Measurements from ENCODE around the gene NPM3. TPM values are rescaled to one million over a fixed set of nuclear protein-coding genes. Genes with fewer than 3 reads are reported as not detected.

Gene NPM3
- total and polyA plus RNA-seq, 7 experiments from 2014 or later = 10.3 to 31.3 (median 15.5) TPM

DNA sequence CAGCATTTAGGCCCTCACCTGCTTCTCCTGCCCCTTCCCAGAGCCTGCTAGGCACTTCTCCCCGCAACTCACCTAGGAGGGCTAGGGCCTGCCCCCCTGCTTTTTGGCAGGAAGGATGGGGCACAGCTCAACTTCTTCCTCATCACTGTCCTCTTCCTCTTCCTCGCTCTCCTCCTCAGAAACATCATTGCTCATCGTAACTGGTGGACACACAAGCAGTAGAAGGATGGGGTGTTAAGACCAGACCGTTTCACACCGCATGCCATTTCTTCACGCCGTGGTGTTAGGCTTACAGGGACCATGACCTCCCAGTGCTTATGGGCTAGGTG lies 1.6 kb downstream of the NPM3 start:
- intact Hi-C loops (cut with micrococcal nuclease) = loop anchor here (1.0 to 5.0 kb wide), 7 partner anchors 51 to 568 kb away; partner anchors contain the start of gene FBXW4 (in 1 of the 2)
- Mint-ChIP-seq H3K4me1 (peaks cover 40 to 76% (median 63%) of the 10 kb centered on the region in 7 donors), H3K27ac (peak overlapping the region in 3 of 9 donors; percentile 66 to 96 (median 88)), H3K4me3 (peak overlapping the region; percentile 63 to 100 (median 96)), H3K36me3 (peaks cover 0 to 10% (median 5%) of the 10 kb centered on the region in 5 donors), H3K27me3 (peaks cover 18 to 32% (median 25%) of the 10 kb centered on the region in 5 donors), H3K9me3 (no peaks in the 10 kb centered on the region)
- DNase-seq (no peak), ATAC-seq (no peak)
- H3K4me1 ChIP-seq (ENCODE audit: control insufficient read depth in 2 of 2, insufficient read depth in 2 of 2, low read length in 2 of 2) = peaks cover 32 to 49% of the 10 kb centered on the region in 2 donors
- H3K27me3 ChIP-seq (ENCODE audit: control insufficient read depth in 2 of 2, insufficient read depth in 2 of 2, low read length in 2 of 2) = peaks cover 3 to 22% of the 10 kb centered on the region in 2 donors
- CTCF ChIA-PET = interaction anchor here (0.6 to 4.0 kb wide), 12 partner anchors 15 to 571 kb away, joined by 3 to 15 read pairs (median 4); partner anchors contain the start of gene FBXW4
- H3K36me3 ChIP-seq (ENCODE audit: control insufficient read depth in 2 of 3, insufficient read depth in 3 of 3, low read length in 3 of 3) = peaks cover 6 to 16% (median 12%) of the 10 kb centered on the region in 3 experiments
- H3K27ac ChIP-seq (ENCODE audit: low read depth, low read length) = no peak overlapping the region
- H3K9me3 ChIP-seq (ENCODE audit: control insufficient read depth in 2 of 3, low read length in 3 of 3) = no peaks in the 10 kb centered on the region
- POLR2A ChIA-PET = interaction anchor here (2.0 to 4.8 kb wide), 2 partner anchors 36 to 88 kb away, joined by 8 to 31 read pairs; partner anchors contain the start of gene OGA
- H3K4me3 ChIP-seq (ENCODE audit: low read length) = no peak overlapping the region

DNA sequence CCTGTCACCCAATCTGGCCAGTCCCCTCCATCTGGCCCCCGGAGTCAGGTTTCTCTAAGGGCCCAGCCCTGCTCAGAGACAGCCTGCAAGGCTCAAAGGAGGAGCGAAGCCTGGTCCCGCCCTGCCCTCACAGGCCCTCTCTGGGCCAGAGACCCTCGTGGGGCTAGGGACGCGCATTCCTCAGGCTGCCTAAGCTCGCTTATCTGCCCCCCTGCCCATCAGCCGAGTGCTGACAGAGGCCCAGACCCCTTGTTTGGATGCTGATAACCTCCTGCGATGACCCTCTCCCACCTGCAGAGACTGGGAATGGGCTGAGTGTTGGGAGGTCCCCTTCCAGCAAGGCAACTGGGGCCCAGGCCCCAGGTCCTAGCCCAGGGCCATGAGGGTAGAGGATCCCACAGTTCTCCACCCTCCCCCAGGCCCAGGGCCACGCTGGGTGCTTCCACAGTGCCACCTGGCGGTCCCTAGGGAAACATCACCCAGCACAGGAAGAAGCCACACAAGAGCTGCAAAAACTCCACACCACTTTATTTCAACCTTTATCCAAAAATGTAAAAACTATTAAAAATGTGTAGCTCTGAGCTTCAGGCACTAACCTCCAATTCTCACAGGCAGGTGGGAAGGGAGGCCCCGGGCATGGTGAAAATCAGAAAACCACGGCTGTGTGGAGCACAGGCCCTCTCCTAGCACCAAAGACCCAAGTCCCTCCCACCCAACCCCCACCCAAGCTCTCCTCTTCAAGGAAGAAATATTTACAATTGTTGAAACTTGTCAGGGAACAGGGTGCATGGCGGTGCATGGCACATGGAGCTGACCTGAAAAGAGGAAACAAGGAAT lies 2.2 kb downstream of the NPM3 start:
- ATAC-seq (peak; percentile 74), DNase-seq (peak; percentile 54 to 79 (median 70))
- H3K4me3 Mint-ChIP-seq = peak overlapping the region; percentile 48 to 99 (median 72)
- H3K27me3 ChIP-seq (ENCODE audit: control insufficient read depth in 2 of 2, insufficient read depth in 2 of 2, low read length in 2 of 2) = peaks cover 3 to 23% of the 10 kb centered on the region in 2 donors
- H3K9me3 ChIP-seq (ENCODE audit: control insufficient read depth in 2 of 3, low read length in 3 of 3) = no peaks in the 10 kb centered on the region
- CTCF ChIA-PET = interaction anchor here (0.6 to 4.0 kb wide), 11 partner anchors 16 to 571 kb away, joined by 3 to 15 read pairs (median 4); partner anchors contain the start of gene FBXW4
- H3K27ac Mint-ChIP-seq = peak overlapping the region in 5 of 9 donors; percentile 9 to 71 (median 26)
- peaks cover 6 to 12% (median 9%) of the 10 kb centered on the region in 3 experiments for H3K36me3 ChIP-seq (ENCODE audit: control insufficient read depth in 2 of 3, insufficient read depth in 3 of 3, low read length in 3 of 3)
- H3K27me3 Mint-ChIP-seq = peaks cover 18 to 33% (median 26%) of the 10 kb centered on the region in 5 donors
- H3K27ac ChIP-seq (ENCODE audit: low read depth, low read length) = no peak overlapping the region
- no peaks in the 10 kb centered on the region for H3K9me3 Mint-ChIP-seq
- H3K36me3 Mint-ChIP-seq = peaks cover 0 to 8% (median 3%) of the 10 kb centered on the region in 5 donors
- peaks cover 41 to 73% (median 63%) of the 10 kb centered on the region in 7 donors for H3K4me1 Mint-ChIP-seq
- H3K4me3 ChIP-seq (ENCODE audit: low read length) = no peak overlapping the region
- peaks cover 32 to 49% of the 10 kb centered on the region in 2 donors for H3K4me1 ChIP-seq (ENCODE audit: control insufficient read depth in 2 of 2, insufficient read depth in 2 of 2, low read length in 2 of 2)
- intact Hi-C loops (cut with micrococcal nuclease) = loop anchor here (1.0 to 5.0 kb wide), 11 partner anchors 51 to 620 kb away; partner anchors contain the start of genes FBXW4 (in 1 of the 2) and KCNIP2 (in 1 of the 2)
- POLR2A ChIA-PET = interaction anchor here (0.6 to 4.8 kb wide), 3 partner anchors 37 to 994 kb away, joined by 3 to 31 read pairs (median 8); partner anchors contain the start of gene OGA

- Mint-ChIP-seq H3K4me3 (peak overlapping the region; percentile 64 to 96 (median 76)), H3K27ac (peak overlapping the region in 2 of 9 donors; percentile 29 to 67), H3K4me1 (peaks cover 41 to 66% (median 60%) of the 10 kb centered on the region in 7 donors), H3K9me3 (no peaks in the 10 kb centered on the region), H3K36me3 (peaks cover 0 to 4% (median 0%) of the 10 kb centered on the region in 5 donors), H3K27me3 (peaks cover 18 to 36% (median 26%) of the 10 kb centered on the region in 5 donors)
- DNase-seq = no peak
- intact Hi-C loops (cut with micrococcal nuclease) = loop anchor here (1.0 to 5.0 kb wide), 7 partner anchors 52 to 619 kb away; partner anchors contain the start of genes FBXW4 (in 1 of the 2) and KCNIP2 (in 1 of the 2)
- POLR2A ChIA-PET = interaction anchor here (0.6 to 2.0 kb wide), 2 partner anchors 87 to 994 kb away, joined by 3 to 8 read pairs; no protein-coding TSS in a partner anchor
- H3K4me1 ChIP-seq (ENCODE audit: control insufficient read depth in 2 of 2, insufficient read depth in 2 of 2, low read length in 2 of 2) = peaks cover 32 to 51% of the 10 kb centered on the region in 2 donors
- no peak for ATAC-seq
- peak overlapping the region; percentile 64 for H3K4me3 ChIP-seq (ENCODE audit: low read length)
- CTCF ChIA-PET = interaction anchor here (0.6 to 4.0 kb wide), 3 partner anchors 61 to 229 kb away, joined by 3 to 15 read pairs (median 5); partner anchors contain the start of gene FBXW4
- H3K9me3 ChIP-seq (ENCODE audit: control insufficient read depth in 2 of 3, low read length in 3 of 3) = no peaks in the 10 kb centered on the region
- H3K36me3 ChIP-seq (ENCODE audit: control insufficient read depth in 2 of 3, insufficient read depth in 3 of 3, low read length in 3 of 3) = peaks cover 2 to 6% (median 5%) of the 10 kb centered on the region in 3 experiments
- H3K27ac ChIP-seq (ENCODE audit: low read depth, low read length) = no peak overlapping the region
- H3K27me3 ChIP-seq (ENCODE audit: control insufficient read depth in 2 of 2, insufficient read depth in 2 of 2, low read length in 2 of 2) = peaks cover 3 to 23% of the 10 kb centered on the region in 2 donors
Measured at GRCh38 chr10:101780187-101780817, 2.9 kb downstream of the NPM3 start.

- Histone ChIP-seq H3K9me3 (ENCODE audit: control insufficient read depth in 2 of 3, low read length in 3 of 3) (no peaks in the 10 kb centered on the region), H3K27ac (ENCODE audit: low read depth, low read length) (no peak overlapping the region), H3K4me3 (ENCODE audit: low read length) (peak overlapping the region; percentile 64), H3K36me3 (ENCODE audit: control insufficient read depth in 2 of 3, insufficient read depth in 3 of 3, low read length in 3 of 3) (peaks cover 0 to 5% (median 0%) of the 10 kb centered on the region in 3 experiments), H3K27me3 (ENCODE audit: control insufficient read depth in 2 of 2, insufficient read depth in 2 of 2, low read length in 2 of 2) (peaks cover 8 to 23% of the 10 kb centered on the region in 2 donors), H3K4me1 (ENCODE audit: control insufficient read depth in 2 of 2, insufficient read depth in 2 of 2, low read length in 2 of 2) (peaks cover 32 to 57% of the 10 kb centered on the region in 2 donors)
- CTCF ChIA-PET = interaction anchor here (0.6 kb wide), 2 partner anchors 230 to 248 kb away, joined by 3 read pairs; no protein-coding TSS in a partner anchor
- peaks cover 0 to 4% (median 0%) of the 10 kb centered on the region in 5 donors for H3K36me3 Mint-ChIP-seq
- peak overlapping the region in 2 of 9 donors; percentile 29 to 67 for H3K27ac Mint-ChIP-seq
- DNase-seq (peak; percentile 59 to 90 (median 80)), ATAC-seq (peak; percentile 77)
- H3K4me3 Mint-ChIP-seq = peak overlapping the region; percentile 64 to 96 (median 76)
- intact Hi-C loops (cut with micrococcal nuclease) = loop anchor here (1.0 to 5.0 kb wide), 7 partner anchors 53 to 618 kb away; partner anchors contain the start of genes FBXW4 (in 1 of the 2) and KCNIP2 (in 1 of the 2)
- peaks cover 39 to 65% (median 56%) of the 10 kb centered on the region in 7 donors for H3K4me1 Mint-ChIP-seq
- H3K9me3 Mint-ChIP-seq = no peaks in the 10 kb centered on the region
- POLR2A ChIA-PET = no interaction called here
- peaks cover 20 to 42% (median 29%) of the 10 kb centered on the region in 5 donors for H3K27me3 Mint-ChIP-seq
Measured at GRCh38 chr10:101779544-101780186, 3.6 kb downstream of the NPM3 start.

DNA sequence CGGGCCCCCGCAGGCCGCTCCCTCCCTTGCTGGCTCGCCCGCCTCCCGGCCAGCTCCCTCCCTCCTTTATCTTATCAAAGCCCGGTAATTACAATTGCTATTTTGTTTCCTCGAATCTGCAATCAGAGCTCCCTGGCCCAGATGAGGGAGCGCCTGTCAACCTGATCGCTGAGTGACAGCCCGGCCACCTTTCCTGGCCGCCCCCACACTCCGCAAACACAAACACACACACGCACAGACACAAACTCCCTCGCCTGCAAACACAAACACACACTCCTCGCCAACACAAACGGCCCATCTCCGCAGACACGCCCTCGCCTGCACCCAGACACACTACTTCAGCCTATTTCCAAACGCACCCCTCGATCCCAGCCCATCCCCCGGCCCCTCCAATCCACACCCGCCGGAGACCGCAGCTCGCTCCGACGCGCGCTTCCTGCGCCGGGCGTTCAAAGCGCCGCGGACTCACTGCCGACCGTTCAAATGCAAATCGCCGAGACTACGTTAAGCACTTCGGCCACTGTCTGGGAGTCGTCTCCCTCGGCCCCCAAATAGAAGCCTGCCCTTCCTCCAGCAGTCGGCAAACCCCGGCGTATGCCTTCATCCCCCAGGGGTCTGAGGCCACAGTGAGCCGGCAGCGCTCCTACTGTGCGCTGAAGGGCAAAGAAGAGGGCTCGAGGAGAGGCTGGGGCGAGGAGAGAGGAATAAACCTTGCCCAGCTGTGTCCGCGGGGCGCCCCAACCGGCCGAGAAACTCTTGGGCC lies 4.3 kb downstream of the NPM3 start:
- peak overlapping the region; percentile 64 for H3K4me3 ChIP-seq (ENCODE audit: low read length)
- Mint-ChIP-seq H3K27me3 (peaks cover 27 to 49% (median 36%) of the 10 kb centered on the region in 5 donors), H3K9me3 (no peaks in the 10 kb centered on the region), H3K4me3 (peak overlapping the region; percentile 64 to 96 (median 76)), H3K4me1 (peaks cover 35 to 65% (median 49%) of the 10 kb centered on the region in 7 donors), H3K36me3 (peaks cover 0 to 3% (median 0%) of the 10 kb centered on the region in 5 donors), H3K27ac (peak overlapping the region in 4 of 9 donors; percentile 2 to 37 (median 32))
- H3K4me1 ChIP-seq (ENCODE audit: control insufficient read depth in 2 of 2, insufficient read depth in 2 of 2, low read length in 2 of 2) = peaks cover 29 to 57% of the 10 kb centered on the region in 2 donors
- no peak for ATAC-seq
- POLR2A ChIA-PET = no interaction called here
- no peaks in the 10 kb centered on the region for H3K36me3 ChIP-seq (ENCODE audit: control insufficient read depth in 2 of 3, insufficient read depth in 3 of 3, low read length in 3 of 3)
- intact Hi-C loops (cut with micrococcal nuclease) = no loop called here
- peak in 1 of 9 donors; percentile 32 for DNase-seq
- no peak overlapping the region for H3K27ac ChIP-seq (ENCODE audit: low read depth, low read length)
- no peaks in the 10 kb centered on the region for H3K9me3 ChIP-seq (ENCODE audit: control insufficient read depth in 2 of 3, low read length in 3 of 3)
- CTCF ChIA-PET = interaction anchor here (0.6 kb wide), 2 partner anchors 42 to 247 kb away, joined by 3 to 5 read pairs; no protein-coding TSS in a partner anchor
- peaks cover 8 to 29% of the 10 kb centered on the region in 2 donors for H3K27me3 ChIP-seq (ENCODE audit: control insufficient read depth in 2 of 2, insufficient read depth in 2 of 2, low read length in 2 of 2)
